HG02571 (cell line): Measurements from ENCODE around the gene NDRG2.
"Not testable (repeated sequence)": the region's sequence is repeated elsewhere in the genome, so short reads cannot be mapped to it uniquely, and the experiment has no call there.

Experiments
- ATAC-seq: cut with Tn5 transposase; IDR thresholded peaks from one replicate; pipeline ENCODE4 v1.9.1; 2021; ENCODE audit warnings: mild to moderate bottlenecking, moderate library complexity; ENCODE audit not compliant: unreplicated experiment

NDRG2 gene

GRCh38 chr14:21056520-21057163, 31.8 kb upstream of the NDRG2 start:
- no peak for ATAC-seq

- ATAC-seq: no peak
Measured at GRCh38 chr14:21055432-21056117, 30.7 kb upstream of the NDRG2 start.

- no peak for ATAC-seq
Measured at GRCh38 chr14:21054768-21055145, 29.9 kb upstream of the NDRG2 start.

GRCh38 chr14:21054123-21054767, 29.4 kb upstream of the NDRG2 start:
- no peak for ATAC-seq

GRCh38 chr14:21053184-21054122, 28.6 kb upstream of the NDRG2 start:
- ATAC-seq: no peak

GRCh38 chr14:21050597-21050996, 25.7 kb upstream of the NDRG2 start:
- ATAC-seq: no peak

- no peak for ATAC-seq
Measured at GRCh38 chr14:21049271-21049673, 24.4 kb upstream of the NDRG2 start.

- ATAC-seq: no peak
Measured at GRCh38 chr14:21048638-21049037, 23.8 kb upstream of the NDRG2 start.

GRCh38 chr14:21047378-21047781, 22.5 kb upstream of the NDRG2 start:
- ATAC-seq: no peak

- no peak for ATAC-seq
Measured at GRCh38 chr14:21043974-21044618, 19.2 kb upstream of the NDRG2 start.

GRCh38 chr14:21043387-21043973, 18.6 kb upstream of the NDRG2 start:
- ATAC-seq: no peak

GRCh38 chr14:21042918-21043317, 18.1 kb upstream of the NDRG2 start:
- ATAC-seq: no peak

- no peak for ATAC-seq
Measured at GRCh38 chr14:21041676-21042433, 17.0 kb upstream of the NDRG2 start, which contains the start of gene RNASE7. Gene RNASE7 (plus strand): TSS chr14:21042362. CDS start chr14:21042993, 631 bp downstream.

- ATAC-seq: not testable (repeated sequence)
Measured at GRCh38 chr14:21040941-21041340, 16.1 kb upstream of the NDRG2 start.

GRCh38 chr14:21040370-21040925, 15.6 kb upstream of the NDRG2 start:
- no peak for ATAC-seq

GRCh38 chr14:21039585-21040369, 14.9 kb upstream of the NDRG2 start:
- no peak for ATAC-seq

- ATAC-seq: no peak
Measured at GRCh38 chr14:21038441-21039422, 13.9 kb upstream of the NDRG2 start.
